CD4-positive, alpha-beta T cell treated with Interleukin-2 at 100 ng/mL for 4 hours (primary cell): Measurements from ENCODE around the gene KICS2.
"Not testable (repeated sequence)": the region's sequence is repeated elsewhere in the genome, so short reads cannot be mapped to it uniquely, and the experiment has no call there.

Experiments used
- DNase-seq: peaks from one replicate; pipeline ENCODE4 v3.0.0-alpha.2; 2020; ENCODE audit warnings: low spot score

KICS2 gene

GRCh38 chr12:64216239-64216638 lies 5.9 kb downstream of the KICS2 start:
- no peak for DNase-seq

GRCh38 chr12:64212119-64212746 lies 9.9 kb downstream of the KICS2 start:
- no peak for DNase-seq

- no peak for DNase-seq
Measured at GRCh38 chr12:64207453-64207852, 14.6 kb downstream of the KICS2 start.

GRCh38 chr12:64205542-64205941 lies 16.6 kb downstream of the KICS2 start:
- no peak for DNase-seq

- no peak for DNase-seq
Measured at GRCh38 chr12:64203775-64204174, 18.3 kb downstream of the KICS2 start.

GRCh38 chr12:64203036-64203435 lies 19.1 kb downstream of the KICS2 start:
- no peak for DNase-seq

- not testable (repeated sequence) for DNase-seq
Measured at GRCh38 chr12:64195841-64196240, 26.3 kb downstream of the KICS2 start.

- DNase-seq = no peak
Measured at GRCh38 chr12:64194333-64195149, 27.6 kb downstream of the KICS2 start.

GRCh38 chr12:64193931-64194330 lies 28.2 kb downstream of the KICS2 start:
- DNase-seq = no peak

- no peak for DNase-seq
Measured at GRCh38 chr12:64192644-64193444, 29.3 kb downstream of the KICS2 start.

GRCh38 chr12:64190140-64190539 lies 32.0 kb downstream of the KICS2 start:
- no peak for DNase-seq

- no peak for DNase-seq
Measured at GRCh38 chr12:64189530-64189929, 32.6 kb downstream of the KICS2 start.

- no peak for DNase-seq
Measured at GRCh38 chr12:64187794-64188193, 34.3 kb downstream of the KICS2 start.

GRCh38 chr12:64187370-64187769 lies 34.7 kb downstream of the KICS2 start:
- DNase-seq = no peak

- no peak for DNase-seq
Measured at GRCh38 chr12:64186789-64187188, 35.3 kb downstream of the KICS2 start.

GRCh38 chr12:64184216-64184615 lies 37.9 kb downstream of the KICS2 start:
- no peak for DNase-seq

- no peak for DNase-seq
Measured at GRCh38 chr12:64181430-64182291, 40.4 kb downstream of the KICS2 start.

- DNase-seq = no peak
Measured at GRCh38 chr12:64180951-64181350, 41.1 kb downstream of the KICS2 start.

- no peak for DNase-seq
Measured at GRCh38 chr12:64178122-64178521, 44.0 kb downstream of the KICS2 start.

- DNase-seq = no peak
Measured at GRCh38 chr12:64177001-64177400, 45.1 kb downstream of the KICS2 start.

- DNase-seq = no peak
Measured at GRCh38 chr12:64175254-64175945, 46.7 kb downstream of the KICS2 start.
